GM12878 (cell line): ENCODE measurements around the gene LAMA2. TPM values are rescaled to one million over a fixed set of nuclear protein-coding genes. Genes with fewer than 3 reads are reported as not detected.

Experiments
- ATAC-seq: fragments of 200-7000 bp; cut with Tn5 transposase; 3 replicates; pipeline ENCODE4 v1.9.1; 2020; ENCODE audit warnings: mild to moderate bottlenecking, moderate library complexity
- BruUV-seq: library from RNA; stranded (reverse); fragments of 400-500 nt; replicated peaks from 2 replicates; lab custom pipeline; 2021; lab: Mats Ljungman, UMichigan
- CTCF ChIA-PET: fragments of 300-600 bp; sonication (Branson Sonifier 250); formaldehyde crosslinking; extraction: SDS; loops from one replicate; lab custom pipeline; 2021; ENCODE audit warnings: inconsistent platforms; lab: Yijun Ruan, JAX
- POLR2A ChIA-PET: fragments of 350-600 bp; formaldehyde crosslinking; extraction: SDS; loops from one replicate; lab custom pipeline; 2021; ENCODE audit warnings: inconsistent platforms; lab: Charles Lee
- RAD21 ChIA-PET: fragments of 300-600 bp; sonication (Branson Sonifier 250); formaldehyde crosslinking; loops from one replicate; lab custom pipeline; 2023; ENCODE audit warnings: antibody characterized with exemption; ENCODE audit not compliant: unreplicated experiment; lab: Charles Lee
- SMC1A ChIA-PET: fragments of 300-600 bp; sonication (Branson Sonifier 250); formaldehyde crosslinking; loops from one replicate; lab custom pipeline; 2023; ENCODE audit not compliant: unreplicated experiment, uncharacterized antibody; lab: Charles Lee
- DNase-seq: peaks from one replicate; pipeline ENCODE4 v3.0.0-alpha.2; 2011; ENCODE audit warnings: low read depth, low spot score
- FAIRE-seq: peaks from 3 replicates; lab custom pipeline; 2011; peaks lifted over from hg19 to GRCh38; lab: Jason Lieb, UNC
- H2AFZ ChIP-seq: 2 replicates; pipeline ENCODE4 v1.6.0; 2011; ENCODE audit warnings: low read depth, low read length, control low read depth; ENCODE audit not compliant: control insufficient read depth
- H3K27ac ChIP-seq: 2 replicates; pipeline ENCODE4 v1.5.1; 2011; ENCODE audit warnings: control low read depth; ENCODE audit not compliant: control insufficient read depth, insufficient read depth
- H3K27me3 ChIP-seq, 2 experiments: replicated peaks in 1 of 2; 2 replicates each; pipeline versions ENCODE4 v1.6.0 to v1.6.1; 2011; ENCODE audit warnings: low read length in 1 of 2; ENCODE audit not compliant: control insufficient read depth in 2 of 2, insufficient read depth in 2 of 2
- H3K36me3 ChIP-seq, 2 experiments: 2 replicates each; pipeline ENCODE4 v1.5.1; 2011; ENCODE audit warnings: low read length in 1 of 2; ENCODE audit not compliant: control insufficient read depth in 2 of 2, insufficient read depth in 2 of 2
- H3K4me1 ChIP-seq: 2 replicates; pipeline ENCODE4 v1.6.1; 2011; ENCODE audit warnings: mild to moderate bottlenecking, low read length, moderate library complexity, mixed read lengths; ENCODE audit not compliant: control insufficient read depth, insufficient read depth
- H3K4me2 ChIP-seq: 2 replicates; pipeline ENCODE4 v1.6.0; 2011; ENCODE audit warnings: control low read depth; ENCODE audit not compliant: control insufficient read depth, insufficient read depth
- H3K4me3 ChIP-seq: fragments of 200-600 bp; sonication (generic); 2 replicates; pipeline ENCODE4 v1.5.1; 2016
- H3K79me2 ChIP-seq: 2 replicates; pipeline ENCODE4 v1.6.0; 2011; ENCODE audit warnings: low read length; ENCODE audit not compliant: control insufficient read depth, insufficient read depth
- H3K9ac ChIP-seq: 2 replicates; pipeline ENCODE4 v1.8.0; 2011; ENCODE audit warnings: low read length, control low read depth, mixed read lengths; ENCODE audit not compliant: control insufficient read depth, insufficient read depth
- H3K9me3 ChIP-seq: replicated peaks from 3 replicates; pipeline ENCODE4 v1.5.1; 2011; ENCODE audit warnings: mild to moderate bottlenecking, low read length; ENCODE audit not compliant: control insufficient read depth, insufficient read depth
- H4K20me1 ChIP-seq: 2 replicates; pipeline ENCODE4 v1.6.0; 2011; ENCODE audit not compliant: control insufficient read depth, insufficient read depth
- BHLHE40 ChIP-seq, 2 experiments: fragments of 450-650 bp in 1 of 2; IDR thresholded peaks; 2 replicates each; pipeline ENCODE4 v1.6.1; 2011 to 2017; ENCODE audit warnings: low read depth in 2 of 2, borderline replicate concordance in 1 of 2, improper control_type of control experiment in 1 of 2, low read length in 1 of 2, mild to moderate bottlenecking in 1 of 2
- CHD4 ChIP-seq: fragments of 200-600 bp; sonication (generic); IDR thresholded peaks from 2 replicates; pipeline ENCODE4 v1.6.1; 2016; ENCODE audit warnings: mild to moderate bottlenecking
- MTA3 ChIP-seq: IDR thresholded peaks from 2 replicates; pipeline ENCODE4 v1.6.1; 2012; ENCODE audit warnings: low read length, inconsistent platforms, borderline replicate concordance
- NR2C1 ChIP-seq: fragments of 450-650 bp; IDR thresholded peaks from 2 replicates; pipeline ENCODE4 v1.6.1; 2017; ENCODE audit warnings: antibody characterized with exemption, mild to moderate bottlenecking, moderate library complexity
- PAX5 ChIP-seq: IDR thresholded peaks from 2 replicates; pipeline ENCODE4 v1.6.1; 2011; ENCODE audit warnings: low read depth, low read length, borderline replicate concordance
- POLR2A ChIP-seq: IDR thresholded peaks from 2 replicates; pipeline ENCODE4 v1.6.1; 2011; ENCODE audit warnings: low read depth, mild to moderate bottlenecking, low read length
- SIX5 ChIP-seq: IDR thresholded peaks from 2 replicates; pipeline ENCODE4 v1.6.1; 2011; ENCODE audit warnings: mild to moderate bottlenecking, low read depth, low read length, moderate library complexity; ENCODE audit not compliant: severe bottlenecking
- SMAD1 ChIP-seq: fragments of 450-650 bp; IDR thresholded peaks from 2 replicates; pipeline ENCODE4 v1.6.1; 2018; ENCODE audit warnings: mild to moderate bottlenecking, low read depth; ENCODE audit not compliant: partially characterized antibody
- SMAD5 ChIP-seq: IDR thresholded peaks from 2 replicates; pipeline ENCODE4 v1.6.1; 2016; ENCODE audit warnings: antibody characterized with exemption, low read depth
- WGBS: methylation state at CpG from one replicate; pipeline ENCODE4 v1.1.6; 2016; ENCODE audit warnings: low lambda C conversion rate; ENCODE audit not compliant: insufficient replicate concordance, insufficient coverage; ENCODE audit errors: missing lambda C conversion rate; 5-methylcytosine and 5-hydroxymethylcytosine counted together
- in situ Hi-C: fragments of 300-500 bp; cut with MboI; formaldehyde crosslinking; loops from 9 replicates; pipeline ENCODE4 v1.14.3; 2018; ENCODE audit warnings: mixed read lengths
- intact Hi-C: fragments of 100-400 bp; cut with micrococcal nuclease; formaldehyde crosslinking; loops from one replicate; pipeline ENCODE4 v1.14.2; 2022; ENCODE audit not compliant: unreplicated experiment
- polyA plus RNA-seq, 11 experiments: library from polyadenylated mRNA; depleted of rRNA in 4 of 11; unstranded in 6 of 11; stranded (reverse) in 5 of 11; fragments of >200 nt; fragmentation: Nextera tagmentation in 4 of 11; fragmentation: Illumina TruSeq in 1 of 11; extraction: Ambion mirVana in 4 of 11; extraction: Trizol in 1 of 11; gene quantifications; 1 replicate in 1 of 11; 2 replicates in 10 of 11; pipeline versions ENCODE4 v1.2.1 to v1.2.3, GENCODE V29; 2011 to 2016; ENCODE audit warnings: inconsistent platforms in 2 of 11, missing spikeins in 2 of 11, low read depth in 1 of 11
- total RNA-seq, 4 experiments: library from RNA; depleted of rRNA in 3 of 4; stranded (reverse); fragments of >200 nt in 3 of 4; fragmentation: Illumina TruSeq in 1 of 4; extraction: Trizol in 1 of 4; gene quantifications; 2 replicates each; pipeline versions ENCODE4 v1.2.1 to v1.2.3, GENCODE V29; 2013 to 2021
- TF ChIP-seq, protein P1 (sequence below): fragments of 450-650 bp; formaldehyde crosslinking; IDR thresholded peaks from 2 replicates; pipeline ENCODE4 v1.4.0; 2022; ENCODE audit warnings: mild to moderate bottlenecking, moderate library complexity
- TF ChIP-seq, protein P2 (sequence below): fragments of 450-650 bp; IDR thresholded peaks from 2 replicates; pipeline ENCODE4 v1.6.1; 2017; ENCODE audit warnings: antibody characterized with exemption, mild to moderate bottlenecking, moderate library complexity

LAMA2 gene
- total and polyA plus RNA-seq, 10 of the 15 experiments (the other 5 are each of a cell fraction or from before 2014, with no cell fraction given) = 0.04 to 2.0 (median 0.37) TPM; not detected in 1

DNA sequence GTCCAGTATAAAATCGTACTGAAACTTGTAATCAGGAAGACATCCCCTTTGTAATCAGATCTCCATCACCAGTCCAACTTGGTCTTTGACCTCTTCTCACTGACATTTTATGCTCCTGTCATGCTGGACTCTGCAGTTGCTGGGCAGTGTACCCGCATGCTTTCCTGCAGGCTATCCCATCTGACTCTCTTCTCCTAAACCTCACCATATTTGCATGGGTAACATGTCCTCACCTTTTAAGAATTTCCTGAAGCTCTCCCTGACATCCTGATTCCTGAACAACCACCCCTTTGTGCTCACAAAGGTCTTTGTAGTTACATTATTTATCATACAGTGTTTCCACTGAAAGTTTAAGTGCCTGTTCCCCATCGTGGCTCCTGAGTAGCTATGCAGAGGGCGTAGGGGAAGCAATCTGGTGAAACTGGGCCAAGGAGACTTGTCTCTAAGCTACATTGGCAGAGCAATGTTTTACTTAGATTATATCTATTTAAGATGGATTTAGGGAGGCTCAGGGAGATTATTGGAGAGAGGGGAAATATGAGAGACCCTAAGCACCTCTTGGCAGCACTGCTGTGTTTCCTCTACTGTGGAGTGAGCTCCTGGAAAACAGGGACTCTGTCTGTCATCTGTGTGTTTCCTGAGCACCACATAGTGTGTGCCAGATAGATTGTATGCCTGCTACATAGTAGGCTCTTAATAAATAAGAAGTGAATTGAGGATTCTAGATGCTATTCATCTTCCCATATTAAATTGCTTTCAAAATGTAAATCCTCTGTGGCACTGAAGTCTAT, 124.0 kb downstream of the LAMA2 start:
- RAD21 ChIA-PET = no interaction called here

More for the DNA sequence above, 124.0 kb downstream of the LAMA2 start:
- no peaks in the 10 kb centered on the region for H3K27me3 ChIP-seq
- no TSS peak for BruUV-seq
- TF ChIP-seq SIX5 = no peak
- no peak for TF ChIP-seq PAX5
- TF ChIP-seq, protein P1, sequence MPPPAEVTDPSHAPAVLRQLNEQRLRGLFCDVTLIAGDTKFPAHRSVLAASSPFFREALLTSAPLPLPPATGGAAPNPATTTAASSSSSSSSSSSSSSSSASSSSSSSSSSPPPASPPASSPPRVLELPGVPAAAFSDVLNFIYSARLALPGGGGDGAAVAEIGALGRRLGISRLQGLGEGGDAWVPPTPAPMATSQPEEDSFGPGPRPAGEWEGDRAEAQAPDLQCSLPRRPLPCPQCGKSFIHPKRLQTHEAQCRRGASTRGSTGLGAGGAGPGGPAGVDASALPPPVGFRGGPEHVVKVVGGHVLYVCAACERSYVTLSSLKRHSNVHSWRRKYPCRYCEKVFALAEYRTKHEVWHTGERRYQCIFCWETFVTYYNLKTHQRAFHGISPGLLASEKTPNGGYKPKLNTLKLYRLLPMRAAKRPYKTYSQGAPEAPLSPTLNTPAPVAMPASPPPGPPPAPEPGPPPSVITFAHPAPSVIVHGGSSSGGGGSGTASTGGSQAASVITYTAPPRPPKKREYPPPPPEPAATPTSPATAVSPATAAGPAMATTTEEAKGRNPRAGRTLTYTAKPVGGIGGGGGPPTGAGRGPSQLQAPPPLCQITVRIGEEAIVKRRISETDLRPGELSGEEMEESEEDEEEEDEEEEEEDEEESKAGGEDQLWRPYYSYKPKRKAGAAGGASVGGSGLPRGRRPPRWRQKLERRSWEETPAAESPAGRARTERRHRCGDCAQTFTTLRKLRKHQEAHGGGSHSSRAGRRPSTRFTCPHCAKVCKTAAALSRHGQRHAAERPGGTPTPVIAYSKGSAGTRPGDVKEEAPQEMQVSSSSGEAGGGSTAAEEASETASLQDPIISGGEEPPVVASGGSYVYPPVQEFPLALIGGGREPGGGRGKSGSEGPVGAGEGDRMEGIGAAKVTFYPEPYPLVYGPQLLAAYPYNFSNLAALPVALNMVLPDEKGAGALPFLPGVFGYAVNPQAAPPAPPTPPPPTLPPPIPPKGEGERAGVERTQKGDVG = no peak
- TF ChIP-seq, protein P2, sequence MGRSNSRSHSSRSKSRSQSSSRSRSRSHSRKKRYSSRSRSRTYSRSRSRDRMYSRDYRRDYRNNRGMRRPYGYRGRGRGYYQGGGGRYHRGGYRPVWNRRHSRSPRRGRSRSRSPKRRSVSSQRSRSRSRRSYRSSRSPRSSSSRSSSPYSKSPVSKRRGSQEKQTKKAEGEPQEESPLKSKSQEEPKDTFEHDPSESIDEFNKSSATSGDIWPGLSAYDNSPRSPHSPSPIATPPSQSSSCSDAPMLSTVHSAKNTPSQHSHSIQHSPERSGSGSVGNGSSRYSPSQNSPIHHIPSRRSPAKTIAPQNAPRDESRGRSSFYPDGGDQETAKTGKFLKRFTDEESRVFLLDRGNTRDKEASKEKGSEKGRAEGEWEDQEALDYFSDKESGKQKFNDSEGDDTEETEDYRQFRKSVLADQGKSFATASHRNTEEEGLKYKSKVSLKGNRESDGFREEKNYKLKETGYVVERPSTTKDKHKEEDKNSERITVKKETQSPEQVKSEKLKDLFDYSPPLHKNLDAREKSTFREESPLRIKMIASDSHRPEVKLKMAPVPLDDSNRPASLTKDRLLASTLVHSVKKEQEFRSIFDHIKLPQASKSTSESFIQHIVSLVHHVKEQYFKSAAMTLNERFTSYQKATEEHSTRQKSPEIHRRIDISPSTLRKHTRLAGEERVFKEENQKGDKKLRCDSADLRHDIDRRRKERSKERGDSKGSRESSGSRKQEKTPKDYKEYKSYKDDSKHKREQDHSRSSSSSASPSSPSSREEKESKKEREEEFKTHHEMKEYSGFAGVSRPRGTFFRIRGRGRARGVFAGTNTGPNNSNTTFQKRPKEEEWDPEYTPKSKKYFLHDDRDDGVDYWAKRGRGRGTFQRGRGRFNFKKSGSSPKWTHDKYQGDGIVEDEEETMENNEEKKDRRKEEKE = no peak
- no peak for TF ChIP-seq BHLHE40 (IDR thresholded peaks at IDR 0.05; ENCODE audit: borderline replicate concordance in 1 of 2, low read depth in 2 of 2, low read length in 1 of 2)
- no peak for TF ChIP-seq CHD4
- TF ChIP-seq SMAD5 = no peak
- no peak for TF ChIP-seq MTA3
- TF ChIP-seq SMAD1 = no peak
- no peak for TF ChIP-seq POLR2A
- TF ChIP-seq NR2C1 = no peak
- H3K9ac ChIP-seq = no peak overlapping the region
- H3K4me3 ChIP-seq = no peak overlapping the region
- H3K36me3 ChIP-seq = no peaks in the 10 kb centered on the region
- no peaks in the 10 kb centered on the region for H3K9me3 ChIP-seq
- in situ Hi-C loops (no loop called here), intact Hi-C loops (no loop called here)
- ATAC-seq (no peak), DNase-seq (no peak), FAIRE-seq (no peak)
- no peaks in the 10 kb centered on the region for H3K79me2 ChIP-seq
- WGBS = 0% methylated on average over 4 of the region's 4 CpGs
- H4K20me1 ChIP-seq = no peaks in the 10 kb centered on the region
- CTCF ChIA-PET = no interaction called here
- H3K27ac ChIP-seq = no peak overlapping the region
- H2AFZ ChIP-seq = no peak overlapping the region
- POLR2A ChIA-PET = no interaction called here
- H3K4me2 ChIP-seq = no peak overlapping the region
- no peaks in the 10 kb centered on the region for H3K4me1 ChIP-seq
- SMC1A ChIA-PET = no interaction called here
